ENCODE data around the gene RIMBP2.

Gene RIMBP2

GRCh38 chr12:130440411-130441080 is 275.6 kb downstream of the RIMBP2 start:
- DNase-seq (ENCODE audit: low read depth): no peak

GRCh38 chr12:130439250-130439649 is 276.8 kb downstream of the RIMBP2 start:
- no peak for DNase-seq (ENCODE audit: low read depth)

GRCh38 chr12:130438711-130439110 is 277.4 kb downstream of the RIMBP2 start:
- no peak for DNase-seq (ENCODE audit: low read depth)

DNA sequence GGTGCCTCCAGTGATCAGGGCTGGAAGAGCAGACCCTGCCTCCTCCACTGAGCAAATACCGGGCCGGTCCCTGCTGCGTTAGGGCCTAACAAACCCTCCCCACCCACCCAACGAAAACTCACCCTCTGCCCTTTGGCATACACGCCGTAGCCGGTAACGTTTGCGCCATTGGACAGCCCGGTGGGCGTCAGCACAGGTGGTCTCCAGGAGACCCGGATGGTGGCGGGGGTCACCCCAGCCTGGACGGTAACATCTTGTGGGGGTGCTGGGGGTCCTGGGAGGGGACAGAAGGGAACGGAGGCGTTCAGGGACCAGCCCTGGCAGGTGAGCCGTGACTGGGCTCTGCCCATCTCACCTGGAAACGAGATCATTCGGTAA is 277.9 kb downstream of the RIMBP2 start:
- no peak for DNase-seq (ENCODE audit: low read depth)

DNA sequence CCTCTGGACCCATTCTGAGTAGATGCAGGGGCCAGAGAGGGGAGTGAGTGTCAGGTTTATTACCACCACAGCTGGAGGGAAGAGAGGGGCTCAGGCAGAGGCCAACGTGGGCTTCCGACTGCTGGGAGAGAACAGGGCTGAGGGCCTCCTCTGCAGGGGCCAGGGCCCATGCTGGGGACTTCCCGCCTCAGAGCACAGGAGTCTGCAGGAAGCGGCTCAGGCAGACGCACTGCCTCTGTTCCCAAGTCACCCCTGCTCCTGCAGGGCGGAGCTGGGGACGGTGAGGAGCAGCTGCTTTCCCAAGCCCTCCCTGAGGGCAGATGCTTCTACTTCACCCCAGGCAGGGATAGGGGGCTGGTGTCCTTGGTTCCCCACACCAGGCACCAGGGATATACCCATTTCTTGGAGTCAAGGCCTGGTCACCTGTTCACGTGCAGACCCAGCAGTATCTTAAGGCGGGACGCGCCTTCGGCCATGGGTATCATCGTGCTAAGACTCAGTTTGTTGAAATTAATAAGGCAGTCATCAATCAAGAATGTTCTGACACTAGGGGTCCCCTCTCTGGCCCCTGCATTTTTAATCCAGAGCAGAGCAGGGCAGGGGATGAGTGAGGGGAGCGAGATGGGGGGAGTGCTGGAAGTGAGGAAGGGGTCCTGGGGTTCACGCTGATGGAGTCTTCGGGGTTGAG is 278.4 kb downstream of the RIMBP2 start:
- DNase-seq (ENCODE audit: low read depth): no peak

- no peak for DNase-seq (ENCODE audit: low read depth)
These were observed 279.2 kb downstream of the RIMBP2 start for GRCh38 chr12:130436741-130437501.

DNA sequence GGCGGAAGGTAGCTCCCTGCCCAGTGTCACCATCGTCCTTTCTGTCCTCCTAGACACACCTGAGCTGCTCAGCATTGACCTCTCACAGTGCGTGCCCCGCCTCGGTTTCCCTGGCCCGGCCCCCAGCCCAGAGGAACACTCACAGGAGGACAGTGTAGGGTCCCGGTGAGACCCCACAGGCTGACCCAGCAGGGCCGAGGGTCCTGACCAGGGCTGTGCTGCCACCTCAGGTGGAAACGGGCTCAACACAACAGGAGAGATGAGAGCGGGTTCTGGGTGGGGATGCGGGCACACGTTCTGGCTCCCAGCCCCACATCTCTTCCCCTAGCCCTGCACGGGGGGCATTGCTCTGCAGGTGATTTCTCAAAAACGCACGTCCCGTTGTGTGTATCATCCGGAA is 280.3 kb downstream of the RIMBP2 start:
- no peak for DNase-seq (ENCODE audit: low read depth)

DNA sequence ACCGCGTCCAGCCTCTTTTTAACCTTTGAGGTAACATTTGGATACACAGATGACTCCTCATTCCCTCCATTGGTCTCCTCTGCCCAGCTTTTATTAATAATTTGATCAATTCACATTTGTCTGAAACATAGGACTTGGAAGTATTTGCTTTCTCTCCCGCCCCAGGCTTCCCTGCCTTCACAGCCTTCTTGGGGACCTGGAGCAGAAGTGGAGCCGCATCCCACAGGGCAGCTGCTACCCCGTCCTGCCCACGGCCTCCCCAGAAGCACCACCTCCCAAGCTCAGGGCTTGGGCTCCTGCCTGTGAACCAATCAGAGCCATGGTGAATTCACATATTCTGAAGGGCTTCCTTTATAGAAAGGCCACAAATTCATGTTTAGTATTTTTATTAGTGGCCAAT is 280.8 kb downstream of the RIMBP2 start:
- DNase-seq (ENCODE audit: low read depth): no peak

DNA sequence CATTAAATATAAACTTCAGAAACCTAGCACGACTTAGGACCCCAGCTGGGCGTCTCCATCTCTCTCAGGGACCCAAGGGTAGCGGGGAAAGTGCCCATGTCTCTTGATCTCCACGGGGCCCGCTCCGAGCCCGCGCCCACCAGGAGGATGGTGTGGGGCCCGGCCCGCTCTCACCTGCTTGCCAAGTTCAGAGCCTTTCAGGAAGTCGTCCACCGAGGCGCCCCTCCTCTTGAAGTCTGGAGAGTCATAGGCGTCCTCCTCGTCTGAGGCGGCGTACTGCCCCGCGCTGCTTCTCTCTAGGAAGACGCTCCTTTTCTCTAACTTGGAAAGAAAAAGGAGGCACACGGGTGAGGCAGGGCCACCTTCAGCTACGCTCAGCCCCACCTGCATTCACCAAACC is 281.5 kb downstream of the RIMBP2 start:
- DNase-seq (ENCODE audit: low read depth): no peak

GRCh38 chr12:130433834-130434233 is 282.3 kb downstream of the RIMBP2 start:
- no peak for DNase-seq (ENCODE audit: low read depth)

DNA sequence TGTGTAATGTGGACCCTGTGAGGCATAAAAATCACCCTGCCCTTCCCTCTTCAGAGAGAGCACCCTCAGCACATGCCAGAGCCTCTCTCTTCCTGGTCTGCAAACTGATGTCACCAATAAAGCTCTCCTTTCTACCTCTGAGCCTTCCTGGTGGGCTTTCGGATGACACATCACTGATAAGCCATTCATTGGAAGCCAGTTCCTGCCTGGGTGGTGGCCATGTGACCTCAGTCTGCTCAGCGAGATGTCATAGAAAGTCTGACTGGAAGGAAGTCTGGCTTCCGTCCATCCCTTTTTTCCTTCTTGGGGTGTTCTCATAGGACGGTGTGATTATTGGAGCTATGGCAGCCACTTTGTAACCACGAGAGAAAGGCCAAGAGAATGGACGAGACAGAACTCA is 282.7 kb downstream of the RIMBP2 start:
- no peak for DNase-seq (ENCODE audit: low read depth)

DNA sequence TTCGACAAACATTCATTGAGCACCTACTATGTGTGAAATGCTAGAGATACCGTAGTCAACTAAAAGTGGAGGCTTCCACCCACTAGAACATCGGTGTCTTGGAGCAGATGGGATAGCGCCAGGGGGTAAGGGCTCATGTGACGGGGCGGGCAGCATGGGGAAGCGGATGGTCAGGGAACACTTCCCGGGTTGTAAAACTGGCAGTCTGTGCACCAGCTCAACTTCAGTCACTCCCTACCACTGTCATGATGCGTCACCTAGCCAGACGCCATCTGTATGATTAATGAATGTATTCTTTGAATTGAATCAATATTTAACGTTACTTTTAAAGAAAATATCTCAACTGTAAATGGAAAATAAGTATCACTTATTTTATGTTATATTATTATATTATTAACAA is 284.9 kb downstream of the RIMBP2 start:
- no peak for DNase-seq (ENCODE audit: low read depth)

- DNase-seq (ENCODE audit: low read depth): no peak
These were observed 286.2 kb downstream of the RIMBP2 start for GRCh38 chr12:130429656-130430505.

- no peak for DNase-seq (ENCODE audit: low read depth)
These were observed 288.0 kb downstream of the RIMBP2 start for GRCh38 chr12:130428116-130428515.

DNA sequence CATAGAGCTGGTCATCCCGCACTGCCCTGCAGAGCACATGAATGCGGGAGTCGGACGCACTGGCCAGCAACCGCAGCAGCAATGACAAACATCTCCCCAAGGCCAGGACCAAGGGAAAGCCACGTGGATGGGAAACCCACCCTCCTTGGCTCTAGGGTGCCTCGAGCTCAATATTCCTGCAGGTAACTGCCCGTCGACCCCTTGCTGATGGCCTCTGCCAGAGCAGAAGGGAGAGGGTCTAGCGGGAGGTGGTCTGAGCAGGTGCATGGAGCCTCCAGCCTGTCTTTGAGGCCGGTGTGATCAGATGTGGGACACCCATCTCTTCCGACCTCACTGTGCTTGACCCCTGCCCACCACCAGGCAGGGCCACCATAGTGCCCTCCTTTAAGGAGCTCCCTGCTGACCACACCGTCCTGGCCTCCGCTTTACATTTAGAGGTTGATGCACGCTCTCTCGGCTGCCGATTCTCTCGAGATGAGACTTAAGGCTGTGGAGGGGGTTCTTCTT is 288.7 kb downstream of the RIMBP2 start:
- DNase-seq (ENCODE audit: low read depth): no peak

DNA sequence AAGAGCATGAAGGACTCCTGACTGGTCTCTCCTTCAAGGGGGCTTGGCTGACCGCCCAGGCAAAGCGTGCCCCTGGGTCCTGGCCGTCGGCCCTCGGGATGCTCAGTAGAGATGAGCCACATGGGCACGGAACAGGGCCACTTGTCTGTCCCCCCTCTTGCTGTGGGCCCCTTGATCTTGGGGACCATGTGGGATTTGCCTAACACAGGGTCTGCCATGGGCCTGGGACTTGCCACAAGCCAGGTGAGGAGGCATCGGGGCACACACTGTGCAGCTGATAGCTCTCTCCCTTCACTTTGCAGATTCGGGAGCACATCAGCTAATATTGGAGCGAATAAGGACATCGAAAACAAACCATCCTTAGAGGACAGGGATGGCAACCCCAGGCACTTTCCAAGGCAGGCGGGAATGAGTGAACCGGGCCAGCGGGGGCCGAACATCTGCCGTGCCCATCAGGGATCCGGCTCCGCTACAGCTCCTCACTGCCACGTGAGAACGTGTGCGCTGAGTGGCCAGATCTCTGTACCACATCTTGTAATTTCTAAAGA is 290.3 kb downstream of the RIMBP2 start:
- no peak for DNase-seq (ENCODE audit: low read depth)

- no peak for DNase-seq (ENCODE audit: low read depth)
These were observed 291.0 kb downstream of the RIMBP2 start for GRCh38 chr12:130424858-130425697.

- DNase-seq (ENCODE audit: low read depth): no peak
These were observed 291.9 kb downstream of the RIMBP2 start for GRCh38 chr12:130423991-130424857.

DNA sequence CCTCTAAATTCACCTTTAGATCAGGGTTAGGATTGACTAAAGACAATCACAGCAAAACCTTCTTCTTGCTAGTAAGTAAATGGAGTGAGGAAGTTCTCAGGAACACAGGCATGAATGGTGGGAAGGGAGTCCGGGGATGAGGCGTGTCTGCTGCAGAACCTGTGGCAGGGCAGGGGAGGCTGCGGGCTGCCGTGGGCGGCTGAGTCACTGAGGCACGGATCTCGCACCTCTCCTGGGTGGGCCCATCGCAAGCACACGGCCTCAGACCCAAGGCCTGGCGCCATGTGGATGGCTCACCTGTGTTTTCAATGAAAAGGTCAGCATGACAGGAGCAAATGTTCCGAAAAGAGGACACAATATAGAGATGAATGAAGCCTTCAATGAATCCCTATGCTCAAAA is 293.0 kb downstream of the RIMBP2 start:
- DNase-seq (ENCODE audit: low read depth): no peak

DNA sequence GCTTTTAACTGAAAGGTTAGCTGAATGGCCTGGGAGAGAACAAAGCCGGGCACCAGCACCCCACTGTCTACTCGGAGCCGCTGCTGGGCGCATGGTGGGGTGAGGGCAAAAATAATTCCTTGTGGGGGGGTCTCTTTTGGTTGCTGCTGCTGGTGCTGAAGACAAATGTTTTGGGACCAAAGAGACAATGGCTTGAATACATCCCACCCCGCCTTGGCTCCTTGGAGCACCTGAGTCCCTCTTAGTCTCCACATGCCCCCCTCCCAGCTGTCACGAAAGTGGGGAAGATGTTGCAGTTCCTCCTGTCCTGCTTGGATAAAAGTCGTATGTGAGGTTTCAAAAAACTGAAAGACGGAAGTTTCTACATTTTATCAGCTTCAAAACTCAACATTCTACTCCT is 293.4 kb downstream of the RIMBP2 start:
- no peak for DNase-seq (ENCODE audit: low read depth)
